Measurements from ENCODE around the gene FBXO17. TPM values are rescaled to one million over a fixed set of nuclear protein-coding genes. Genes with fewer than 3 reads are reported as not detected.

Gene FBXO17
- total RNA-seq, 1 donor from 2014 or later, result 16.0 TPM

DNA sequence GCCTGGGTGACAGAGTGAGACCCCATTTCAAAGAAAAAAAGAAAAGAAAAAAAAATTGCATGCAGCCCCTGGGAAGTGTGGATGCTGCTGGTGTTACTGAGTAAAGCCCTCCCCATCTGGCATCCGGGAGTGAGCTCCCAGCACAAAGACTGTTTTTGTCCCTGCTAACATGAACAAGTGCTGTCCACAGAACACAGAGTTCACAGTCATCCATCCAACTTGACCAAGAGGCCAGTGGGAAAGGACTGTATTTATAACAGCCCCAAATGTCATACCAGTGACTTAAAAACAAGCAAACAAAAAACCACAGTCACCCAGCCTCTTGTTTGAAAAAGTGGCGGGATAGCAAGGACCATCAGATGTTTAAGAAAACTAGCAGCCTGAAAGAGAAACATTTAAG lies 10.8 kb downstream of the FBXO17 start:
- Mint-ChIP-seq H3K27ac (ENCODE audit: unreplicated experiment) (no peak overlapping the region), H3K4me1 (ENCODE audit: unreplicated experiment) (no peaks in the 10 kb centered on the region), H3K9me3 (ENCODE audit: unreplicated experiment) (no peaks in the 10 kb centered on the region), H3K4me3 (ENCODE audit: unreplicated experiment) (no peak overlapping the region), H3K27me3 (ENCODE audit: unreplicated experiment) (peaks cover 3% of the 10 kb centered on the region), H3K36me3 (ENCODE audit: low read depth, unreplicated experiment) (no peaks in the 10 kb centered on the region)
- DNase-seq (ENCODE audit: low spot score), result no peak
- TF ChIP-seq, protein P1, sequence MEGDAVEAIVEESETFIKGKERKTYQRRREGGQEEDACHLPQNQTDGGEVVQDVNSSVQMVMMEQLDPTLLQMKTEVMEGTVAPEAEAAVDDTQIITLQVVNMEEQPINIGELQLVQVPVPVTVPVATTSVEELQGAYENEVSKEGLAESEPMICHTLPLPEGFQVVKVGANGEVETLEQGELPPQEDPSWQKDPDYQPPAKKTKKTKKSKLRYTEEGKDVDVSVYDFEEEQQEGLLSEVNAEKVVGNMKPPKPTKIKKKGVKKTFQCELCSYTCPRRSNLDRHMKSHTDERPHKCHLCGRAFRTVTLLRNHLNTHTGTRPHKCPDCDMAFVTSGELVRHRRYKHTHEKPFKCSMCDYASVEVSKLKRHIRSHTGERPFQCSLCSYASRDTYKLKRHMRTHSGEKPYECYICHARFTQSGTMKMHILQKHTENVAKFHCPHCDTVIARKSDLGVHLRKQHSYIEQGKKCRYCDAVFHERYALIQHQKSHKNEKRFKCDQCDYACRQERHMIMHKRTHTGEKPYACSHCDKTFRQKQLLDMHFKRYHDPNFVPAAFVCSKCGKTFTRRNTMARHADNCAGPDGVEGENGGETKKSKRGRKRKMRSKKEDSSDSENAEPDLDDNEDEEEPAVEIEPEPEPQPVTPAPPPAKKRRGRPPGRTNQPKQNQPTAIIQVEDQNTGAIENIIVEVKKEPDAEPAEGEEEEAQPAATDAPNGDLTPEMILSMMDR (IDR thresholded peaks at IDR 0.05; ENCODE audit: unreplicated experiment), result no peak

DNA sequence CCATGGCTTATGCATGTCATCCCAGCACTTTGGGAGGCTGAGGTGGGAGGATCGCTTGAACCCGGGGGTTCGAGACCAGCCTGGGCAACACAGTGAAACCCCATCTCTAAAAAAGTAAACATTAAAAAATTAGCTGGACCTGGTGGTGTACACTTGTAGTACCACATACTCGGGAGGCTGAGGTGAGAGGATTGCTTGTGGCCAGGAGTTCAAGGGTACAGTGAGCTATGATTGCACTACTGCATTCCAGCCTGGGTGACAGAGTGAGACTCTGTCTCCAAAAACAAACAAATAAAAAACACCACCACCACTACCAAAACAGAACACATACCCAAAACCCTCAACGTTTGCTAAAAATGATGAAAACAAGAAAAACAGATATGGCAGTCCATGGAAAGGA lies 15.9 kb downstream of the FBXO17 start:
- Mint-ChIP-seq H3K4me1 (ENCODE audit: unreplicated experiment) (no peaks in the 10 kb centered on the region), H3K36me3 (ENCODE audit: low read depth, unreplicated experiment) (no peaks in the 10 kb centered on the region), H3K27ac (ENCODE audit: unreplicated experiment) (no peak overlapping the region), H3K9me3 (ENCODE audit: unreplicated experiment) (no peaks in the 10 kb centered on the region), H3K4me3 (ENCODE audit: unreplicated experiment) (no peak overlapping the region), H3K27me3 (ENCODE audit: unreplicated experiment) (peaks cover 3% of the 10 kb centered on the region)
- TF ChIP-seq, protein P1 (IDR thresholded peaks at IDR 0.05; ENCODE audit: unreplicated experiment), result no peak
- DNase-seq (ENCODE audit: low spot score), result no peak

DNA sequence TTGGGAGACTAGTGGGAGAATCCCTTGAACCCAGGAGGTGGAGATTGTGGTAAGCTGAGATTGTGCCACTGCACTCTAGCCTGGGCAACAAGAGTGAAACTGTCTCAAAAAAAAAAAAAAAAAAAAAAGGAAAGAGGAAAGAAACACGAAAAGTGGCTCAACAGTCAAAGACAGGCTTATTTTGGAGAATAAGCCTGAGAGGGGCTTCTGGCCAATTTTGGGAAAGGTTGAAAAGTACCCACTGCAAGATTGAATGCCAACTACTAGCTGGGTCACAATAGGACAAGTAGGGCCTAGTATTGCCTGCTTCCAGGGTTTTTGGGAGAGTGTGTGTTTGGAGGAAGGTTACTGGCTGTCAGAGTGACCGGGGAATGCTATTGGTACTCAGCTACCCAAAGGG lies 17.2 kb downstream of the FBXO17 start:
- TF ChIP-seq, protein P1 (IDR thresholded peaks at IDR 0.05; ENCODE audit: unreplicated experiment), result no peak
- H3K27ac Mint-ChIP-seq (ENCODE audit: unreplicated experiment), result no peak overlapping the region
- DNase-seq (ENCODE audit: low spot score), result no peak
- no peaks in the 10 kb centered on the region for H3K36me3 Mint-ChIP-seq (ENCODE audit: low read depth, unreplicated experiment)
- H3K4me3 Mint-ChIP-seq (ENCODE audit: unreplicated experiment), result no peak overlapping the region
- no peaks in the 10 kb centered on the region for H3K9me3 Mint-ChIP-seq (ENCODE audit: unreplicated experiment)
- H3K27me3 Mint-ChIP-seq (ENCODE audit: unreplicated experiment), result peaks cover 3% of the 10 kb centered on the region
- no peaks in the 10 kb centered on the region for H3K4me1 Mint-ChIP-seq (ENCODE audit: unreplicated experiment)

DNA sequence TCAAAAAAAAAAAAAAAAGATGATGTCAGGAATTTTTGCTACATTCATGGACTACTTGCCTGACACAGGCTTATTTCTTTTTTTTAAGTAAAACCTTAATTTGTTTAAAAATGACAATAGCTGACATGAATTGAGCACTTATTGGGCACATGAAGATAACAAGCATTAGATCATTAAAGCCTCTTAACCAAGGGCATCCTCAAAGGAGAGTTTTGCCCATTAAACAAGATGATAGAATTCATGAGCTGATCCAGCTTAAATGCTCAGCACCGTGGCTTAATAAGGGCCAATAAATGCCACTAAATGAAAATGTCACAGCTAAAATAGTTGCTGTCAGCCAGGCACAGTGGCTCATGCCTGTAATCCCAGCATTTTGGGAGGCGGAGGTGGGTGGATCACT lies 19.3 kb downstream of the FBXO17 start:
- DNase-seq (ENCODE audit: low spot score), result no peak
- Mint-ChIP-seq H3K27ac (ENCODE audit: unreplicated experiment) (no peak overlapping the region), H3K9me3 (ENCODE audit: unreplicated experiment) (no peaks in the 10 kb centered on the region), H3K4me1 (ENCODE audit: unreplicated experiment) (peaks cover 5% of the 10 kb centered on the region), H3K4me3 (ENCODE audit: unreplicated experiment) (no peak overlapping the region), H3K27me3 (ENCODE audit: unreplicated experiment) (no peaks in the 10 kb centered on the region), H3K36me3 (ENCODE audit: low read depth, unreplicated experiment) (peaks cover 6% of the 10 kb centered on the region)
- TF ChIP-seq, protein P1 (IDR thresholded peaks at IDR 0.05; ENCODE audit: unreplicated experiment), result no peak

DNA sequence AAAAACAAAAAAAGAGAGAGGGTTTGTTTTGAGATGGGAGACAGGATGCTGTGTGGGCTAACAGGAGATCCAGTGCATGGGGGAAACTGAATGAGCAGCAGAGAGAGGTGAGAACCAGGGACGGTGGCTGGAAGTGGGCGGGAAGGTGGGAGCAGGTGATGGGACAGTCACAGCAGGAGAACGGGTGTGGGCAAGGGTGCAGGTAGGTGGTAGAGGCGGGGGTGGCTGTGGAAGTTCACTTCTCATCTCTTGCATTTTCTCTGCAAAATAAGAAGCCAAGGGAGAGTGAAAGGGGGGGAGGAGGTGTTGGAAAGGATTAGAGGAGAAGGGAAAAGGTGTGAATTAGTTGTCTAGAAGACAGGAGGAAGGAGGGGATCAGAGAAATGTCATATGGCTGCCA lies 21.9 kb downstream of the FBXO17 start:
- DNase-seq (ENCODE audit: low spot score), result no peak
- Mint-ChIP-seq H3K27me3 (ENCODE audit: unreplicated experiment) (peaks cover 4% of the 10 kb centered on the region), H3K4me1 (ENCODE audit: unreplicated experiment) (peaks cover 8% of the 10 kb centered on the region), H3K4me3 (ENCODE audit: unreplicated experiment) (no peak overlapping the region), H3K27ac (ENCODE audit: unreplicated experiment) (no peak overlapping the region), H3K36me3 (ENCODE audit: low read depth, unreplicated experiment) (peaks cover 6% of the 10 kb centered on the region), H3K9me3 (ENCODE audit: unreplicated experiment) (no peaks in the 10 kb centered on the region)
- TF ChIP-seq, protein P1 (IDR thresholded peaks at IDR 0.05; ENCODE audit: unreplicated experiment), result no peak

Measured in endothelial cell (in vitro differentiated cells).